Measurements from ENCODE around the gene TRRAP.

- TF ChIP-seq CTCF (conservative IDR thresholded peaks at IDR 0.05; ENCODE audit: low read depth in 2 of 2): no peak
- TF ChIP-seq POLR2AphosphoS5 (IDR thresholded peaks at IDR 0.05; ENCODE audit: low read depth): no peak
- no peak for TF ChIP-seq ETS1 (IDR thresholded peaks at IDR 0.05)
- no peak for TF ChIP-seq CREB1 (CRISPR knock-in tag; IDR thresholded peaks at IDR 0.05; ENCODE audit: low read depth)
- TF ChIP-seq EZH2phosphoT487 (IDR thresholded peaks at IDR 0.05; ENCODE audit: unreplicated experiment): no peak
- TF ChIP-seq EZH2 (IDR thresholded peaks at IDR 0.05; ENCODE audit: low read depth, unreplicated experiment): no peak
- TF ChIP-seq REST (IDR thresholded peaks at IDR 0.05; ENCODE audit: unreplicated experiment): no peak
- no peak for TF ChIP-seq JUNB (IDR thresholded peaks at IDR 0.05; ENCODE audit: unreplicated experiment)
- TF ChIP-seq ZNF114 (CRISPR knock-in tag; IDR thresholded peaks at IDR 0.05): no peak
- no peak for TF ChIP-seq NANOG (IDR thresholded peaks at IDR 0.05; ENCODE audit: borderline replicate concordance)
- TF ChIP-seq STAT1 (IDR thresholded peaks at IDR 0.05; ENCODE audit: unreplicated experiment): no peak
- no peak for TF ChIP-seq ZNF331 (CRISPR knock-in tag; IDR thresholded peaks at IDR 0.05; ENCODE audit: low read depth)
- no peak for TF ChIP-seq ZNF462 (CRISPR knock-in tag; IDR thresholded peaks at IDR 0.05)
These were observed 34.7 kb downstream of the TRRAP start for GRCh38 chr7:98913026-98913425.

Measured in GM23338 (cell line).